ENCODE results near the gene ABCA1. TPM values are rescaled to one million over a fixed set of nuclear protein-coding genes. Genes with fewer than 3 reads are reported as not detected.

ABCA1 gene
- total RNA-seq, 4 donors from 2014 or later: 59.2 to 84.1 (median 80.5) TPM

- Histone ChIP-seq H3K27ac (no peak overlapping the region), H3K36me3 (peaks cover 0 to 56% (median 4%) of the 10 kb centered on the region in 3 donors), H3K9me3 (no peaks in the 10 kb centered on the region)
Measured at GRCh38 chr9:104843644-104844240, 84.2 kb downstream of the ABCA1 start.

GRCh38 chr9:104842698-104843097 lies 85.3 kb downstream of the ABCA1 start:
- no peak overlapping the region for H3K4me3 ChIP-seq
- TF ChIP-seq EP300 (IDR thresholded peaks at IDR 0.05): no peak
- TF ChIP-seq POLR2A (IDR thresholded peaks at IDR 0.05): no peak
- TF ChIP-seq, protein P1, sequence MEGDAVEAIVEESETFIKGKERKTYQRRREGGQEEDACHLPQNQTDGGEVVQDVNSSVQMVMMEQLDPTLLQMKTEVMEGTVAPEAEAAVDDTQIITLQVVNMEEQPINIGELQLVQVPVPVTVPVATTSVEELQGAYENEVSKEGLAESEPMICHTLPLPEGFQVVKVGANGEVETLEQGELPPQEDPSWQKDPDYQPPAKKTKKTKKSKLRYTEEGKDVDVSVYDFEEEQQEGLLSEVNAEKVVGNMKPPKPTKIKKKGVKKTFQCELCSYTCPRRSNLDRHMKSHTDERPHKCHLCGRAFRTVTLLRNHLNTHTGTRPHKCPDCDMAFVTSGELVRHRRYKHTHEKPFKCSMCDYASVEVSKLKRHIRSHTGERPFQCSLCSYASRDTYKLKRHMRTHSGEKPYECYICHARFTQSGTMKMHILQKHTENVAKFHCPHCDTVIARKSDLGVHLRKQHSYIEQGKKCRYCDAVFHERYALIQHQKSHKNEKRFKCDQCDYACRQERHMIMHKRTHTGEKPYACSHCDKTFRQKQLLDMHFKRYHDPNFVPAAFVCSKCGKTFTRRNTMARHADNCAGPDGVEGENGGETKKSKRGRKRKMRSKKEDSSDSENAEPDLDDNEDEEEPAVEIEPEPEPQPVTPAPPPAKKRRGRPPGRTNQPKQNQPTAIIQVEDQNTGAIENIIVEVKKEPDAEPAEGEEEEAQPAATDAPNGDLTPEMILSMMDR (IDR thresholded peaks at IDR 0.05): no peak
- H3K4me1 ChIP-seq: peaks cover 0 to 4% (median 0%) of the 10 kb centered on the region in 4 donors
- no peak overlapping the region for H3K27ac ChIP-seq
- DNase-seq (ENCODE audit: low spot score in 2 of 2): no peak
- H3K27me3 ChIP-seq: no peaks in the 10 kb centered on the region
- H3K36me3 ChIP-seq: peaks cover 0 to 64% (median 4%) of the 10 kb centered on the region in 3 donors
- H3K9me3 ChIP-seq: no peaks in the 10 kb centered on the region
- WGBS, 2 donors: 88 to 90% methylated on average over 2 of the region's 2 CpGs

More at GRCh38 chr9:104843644-104844240, 84.2 kb downstream of the ABCA1 start:
- no peak for DNase-seq (ENCODE audit: low spot score in 2 of 2)
- Histone ChIP-seq H3K27me3 (no peaks in the 10 kb centered on the region), H3K4me3 (no peak overlapping the region), H3K4me1 (peaks cover 0 to 4% (median 0%) of the 10 kb centered on the region in 4 donors)
- TF ChIP-seq POLR2A (IDR thresholded peaks at IDR 0.05): no peak
- no peak for TF ChIP-seq EP300 (IDR thresholded peaks at IDR 0.05)
- TF ChIP-seq, protein P1 (IDR thresholded peaks at IDR 0.05): no peak
- 39 to 58% methylated on average over 4 of the region's 4 CpGs for WGBS, 2 donors

DNA sequence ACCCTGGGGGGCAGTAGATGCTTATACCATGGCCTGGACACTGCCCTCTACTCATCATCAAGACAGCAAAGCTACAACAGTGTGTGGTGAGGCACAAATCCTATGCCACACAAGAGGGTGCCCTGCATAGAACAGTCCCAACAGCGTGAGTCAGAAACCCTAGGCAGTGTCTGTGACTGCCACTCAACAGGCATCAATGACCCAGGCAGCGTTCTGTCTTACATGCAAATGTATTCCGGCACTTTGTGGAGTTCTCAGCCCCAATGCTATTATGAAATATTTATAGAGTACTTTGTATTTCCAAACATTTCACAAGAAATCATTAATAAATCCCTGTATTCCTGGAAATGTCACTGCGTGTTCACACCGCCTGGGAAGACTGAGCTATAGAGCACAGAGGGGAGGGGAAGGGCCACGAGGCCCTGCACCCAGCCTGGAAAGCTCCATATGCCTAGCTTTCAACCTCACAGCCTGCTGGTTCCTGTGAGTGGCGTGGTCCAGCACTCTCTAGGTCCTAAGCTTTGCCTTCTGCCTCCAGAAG lies 86.3 kb downstream of the ABCA1 start:
- 53 to 78% methylated on average over 7 of the region's 7 CpGs for WGBS, 2 donors
- DNase-seq (ENCODE audit: low spot score in 2 of 2): no peak
- Histone ChIP-seq H3K9me3 (no peaks in the 10 kb centered on the region), H3K4me1 (peaks cover 0 to 4% (median under 1%) of the 10 kb centered on the region in 4 donors), H3K27ac (peak overlapping the region in 2 of 4 donors; percentile 8 to 14), H3K36me3 (peaks cover 0 to 74% (median 4%) of the 10 kb centered on the region in 3 donors), H3K27me3 (no peaks in the 10 kb centered on the region), H3K4me3 (no peak overlapping the region)
- TF ChIP-seq EP300 (IDR thresholded peaks at IDR 0.05) (no peak), POLR2A (IDR thresholded peaks at IDR 0.05) (no peak)

- Histone ChIP-seq H3K27ac (no peak overlapping the region), H3K4me1 (peaks cover 0 to 13% (median 3%) of the 10 kb centered on the region in 4 donors), H3K27me3 (no peaks in the 10 kb centered on the region), H3K4me3 (no peak overlapping the region), H3K9me3 (no peaks in the 10 kb centered on the region), H3K36me3 (peaks cover 0 to 97% (median 20%) of the 10 kb centered on the region in 3 donors)
- no peak for DNase-seq (ENCODE audit: low spot score in 2 of 2)
- TF ChIP-seq EP300 (IDR thresholded peaks at IDR 0.05) (no peak), POLR2A (IDR thresholded peaks at IDR 0.05) (no peak)
- TF ChIP-seq, protein P1 (IDR thresholded peaks at IDR 0.05): no peak
- 59% methylated on average over 5 of the region's 5 CpGs for WGBS, 2 donors
Measured at GRCh38 chr9:104838958-104839357, 89.0 kb downstream of the ABCA1 start.

DNA sequence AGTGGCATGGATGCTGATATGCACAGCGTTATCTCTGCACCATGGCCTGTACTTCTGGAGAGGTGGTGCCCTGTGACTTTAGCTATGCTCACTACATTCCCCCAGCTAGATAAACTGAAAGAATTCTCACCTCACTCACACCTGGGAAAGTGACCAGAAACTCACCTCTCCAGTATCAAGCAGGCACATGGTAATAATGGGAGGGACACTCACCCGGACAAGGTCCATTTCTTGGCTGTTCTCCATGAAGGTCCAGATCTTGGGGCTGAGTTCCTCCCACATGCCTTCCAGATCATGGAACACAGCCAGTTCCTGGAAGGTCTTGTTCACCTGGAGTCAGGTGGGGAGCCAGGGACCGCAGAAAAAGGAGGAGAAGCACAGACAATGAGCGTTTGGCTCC lies 91.2 kb downstream of the ABCA1 start:
- WGBS, 2 donors: 81 to 86% methylated on average over 4 of the region's 4 CpGs

More for the DNA sequence above, 91.2 kb downstream of the ABCA1 start:
- DNase-seq (ENCODE audit: low spot score in 2 of 2): no peak
- no peak overlapping the region for H3K27ac ChIP-seq
- H3K27me3 ChIP-seq: no peaks in the 10 kb centered on the region
- TF ChIP-seq, protein P1 (IDR thresholded peaks at IDR 0.05): no peak
- TF ChIP-seq POLR2A (IDR thresholded peaks at IDR 0.05): no peak
- no peak for TF ChIP-seq EP300 (IDR thresholded peaks at IDR 0.05)
- H3K4me1 ChIP-seq: peaks cover 0 to 13% (median 3%) of the 10 kb centered on the region in 4 donors
- peaks cover 0 to 97% (median 20%) of the 10 kb centered on the region in 3 donors for H3K36me3 ChIP-seq
- no peak overlapping the region for H3K4me3 ChIP-seq
- no peaks in the 10 kb centered on the region for H3K9me3 ChIP-seq
